ENCODE measurements around the gene MKKS.

GRCh38 chr20:10430000-10430466 lies 4.0 kb downstream of the MKKS start:
- no peak for TF ChIP-seq EZH2 (IDR thresholded peaks at IDR 0.05; ENCODE audit: borderline replicate concordance, insufficient read depth, low read depth, low read length, poor library complexity, severe bottlenecking)
- TF ChIP-seq, protein P1, sequence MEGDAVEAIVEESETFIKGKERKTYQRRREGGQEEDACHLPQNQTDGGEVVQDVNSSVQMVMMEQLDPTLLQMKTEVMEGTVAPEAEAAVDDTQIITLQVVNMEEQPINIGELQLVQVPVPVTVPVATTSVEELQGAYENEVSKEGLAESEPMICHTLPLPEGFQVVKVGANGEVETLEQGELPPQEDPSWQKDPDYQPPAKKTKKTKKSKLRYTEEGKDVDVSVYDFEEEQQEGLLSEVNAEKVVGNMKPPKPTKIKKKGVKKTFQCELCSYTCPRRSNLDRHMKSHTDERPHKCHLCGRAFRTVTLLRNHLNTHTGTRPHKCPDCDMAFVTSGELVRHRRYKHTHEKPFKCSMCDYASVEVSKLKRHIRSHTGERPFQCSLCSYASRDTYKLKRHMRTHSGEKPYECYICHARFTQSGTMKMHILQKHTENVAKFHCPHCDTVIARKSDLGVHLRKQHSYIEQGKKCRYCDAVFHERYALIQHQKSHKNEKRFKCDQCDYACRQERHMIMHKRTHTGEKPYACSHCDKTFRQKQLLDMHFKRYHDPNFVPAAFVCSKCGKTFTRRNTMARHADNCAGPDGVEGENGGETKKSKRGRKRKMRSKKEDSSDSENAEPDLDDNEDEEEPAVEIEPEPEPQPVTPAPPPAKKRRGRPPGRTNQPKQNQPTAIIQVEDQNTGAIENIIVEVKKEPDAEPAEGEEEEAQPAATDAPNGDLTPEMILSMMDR (IDR thresholded peaks at IDR 0.05), result no peak
